ENCODE results near the gene DCAF4.
"Not testable (repeated sequence)": the region's sequence is repeated elsewhere in the genome, so short reads cannot be mapped to it uniquely, and the experiment has no call there.

Gene DCAF4

DNA sequence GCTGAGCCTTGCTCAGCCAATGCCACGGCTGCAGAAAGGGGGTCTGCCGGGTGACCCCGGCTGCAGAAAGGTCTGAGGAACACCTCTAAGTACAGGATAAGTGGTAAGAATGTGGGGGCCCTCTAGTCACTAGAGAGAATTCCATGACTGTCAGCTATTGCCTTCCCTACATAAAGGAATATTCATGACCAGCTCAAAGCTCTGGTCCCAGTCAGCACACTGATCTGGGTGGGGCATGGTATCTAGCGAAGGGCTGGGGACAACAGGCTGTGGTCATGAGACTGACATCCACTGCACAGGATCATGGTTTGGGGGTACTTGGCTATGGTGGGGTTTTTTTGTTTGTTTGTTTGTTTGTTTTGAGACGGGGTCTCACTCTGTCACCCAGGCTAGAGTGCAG, 42.1 kb downstream of the DCAF4 start:
- no peak for DNase-seq (ENCODE audit: low read depth in 2 of 2, low spot score in 1 of 2)

DNA sequence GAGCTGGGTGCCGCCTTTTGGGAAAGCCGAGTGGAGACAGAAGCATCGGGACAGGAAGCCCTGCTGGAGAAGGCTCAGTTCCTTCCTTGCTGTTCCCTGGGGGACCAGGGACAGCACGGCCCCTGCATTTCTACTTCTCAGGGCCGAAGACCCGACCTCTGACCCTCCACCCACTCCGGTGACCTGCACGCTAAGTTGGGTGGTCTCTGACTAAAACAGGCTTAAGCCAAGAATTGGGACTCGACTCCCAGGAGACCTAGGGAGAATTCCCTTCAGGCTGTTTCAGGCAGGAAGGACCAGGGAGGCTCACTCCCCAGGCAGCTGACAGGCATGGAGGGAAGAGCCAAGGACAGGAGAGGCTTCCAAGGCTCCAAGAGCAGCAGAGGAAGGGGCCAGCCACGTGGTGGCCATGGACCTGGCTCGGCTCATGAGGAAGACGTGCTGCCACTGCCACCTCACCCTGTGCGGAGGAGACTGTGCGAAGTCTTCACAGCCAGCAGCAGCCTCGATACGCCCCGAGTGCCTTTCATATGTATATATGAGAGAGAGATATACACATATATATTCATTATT, 43.9 kb downstream of the DCAF4 start:
- DNase-seq (ENCODE audit: low read depth in 2 of 2, low spot score in 1 of 2), result no peak

DNA sequence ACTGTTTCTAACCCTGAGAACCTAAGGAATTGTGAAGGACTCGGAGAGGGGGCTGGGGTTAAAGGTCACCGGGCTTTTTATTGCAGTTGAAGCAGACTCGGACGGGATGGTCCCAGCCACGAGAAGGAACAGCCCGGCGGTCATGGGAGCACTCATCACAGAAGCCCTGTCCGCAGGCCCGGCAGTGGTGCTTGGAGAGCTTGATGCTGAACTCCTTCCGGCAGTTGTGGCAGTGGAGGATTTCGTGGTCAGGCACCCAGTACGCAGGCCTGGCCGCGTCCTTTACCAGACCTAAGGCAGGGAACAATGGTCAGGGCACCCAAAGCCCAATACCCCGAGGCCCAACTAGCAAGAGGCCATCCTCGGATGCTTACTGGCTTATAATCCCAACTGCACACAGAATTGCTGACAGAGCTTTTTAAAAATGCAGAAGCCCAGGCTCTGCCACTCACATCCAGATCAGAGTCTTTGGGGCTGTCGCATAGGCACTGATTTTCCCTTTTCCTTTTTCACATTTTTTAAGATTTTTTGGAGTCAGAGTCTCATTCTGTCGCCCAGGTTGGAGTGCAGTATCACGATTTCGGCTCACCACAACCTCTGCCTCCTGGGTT, 44.7 kb downstream of the DCAF4 start:
- no peak for DNase-seq (ENCODE audit: low read depth in 2 of 2, low spot score in 1 of 2)

DNA sequence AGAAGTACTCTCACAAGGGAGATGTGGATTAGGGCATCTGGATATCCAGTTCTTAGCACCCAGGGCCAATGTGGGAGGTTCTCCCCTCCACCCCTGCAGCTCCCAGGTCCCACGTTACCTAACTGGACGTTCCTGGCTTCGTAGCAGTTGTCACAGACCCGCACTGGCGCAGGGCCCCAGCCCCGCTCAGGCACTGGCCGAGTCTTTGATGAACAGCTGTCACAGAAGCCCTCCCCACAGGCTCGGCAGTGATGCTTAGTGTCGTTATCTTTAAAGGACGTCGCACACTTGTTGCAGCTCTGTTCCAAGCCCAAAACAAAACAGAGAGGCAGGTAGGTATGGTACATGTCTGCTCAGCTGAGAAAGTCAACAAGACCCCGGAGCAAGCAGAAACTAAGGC, 48.4 kb downstream of the DCAF4 start:
- no peak for DNase-seq (ENCODE audit: low read depth in 2 of 2, low spot score in 1 of 2)

DNA sequence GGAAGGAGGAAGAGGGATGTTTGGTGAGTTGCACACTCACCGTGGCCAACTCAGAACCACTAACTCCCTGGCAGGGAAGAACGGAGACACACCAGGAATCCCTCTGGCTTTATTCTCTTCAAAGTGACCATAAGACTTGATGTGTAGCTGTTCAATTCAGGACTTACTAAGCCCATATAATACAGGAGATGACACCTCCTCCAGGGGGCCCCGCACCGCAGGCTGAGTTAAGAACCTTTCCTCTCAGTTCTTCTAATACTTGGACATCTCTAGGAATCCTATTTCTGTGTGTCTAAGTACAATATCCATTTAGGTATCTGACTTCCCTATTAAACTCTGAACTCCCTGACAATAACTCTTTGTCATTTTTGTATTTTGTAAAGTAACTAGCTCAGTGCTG, 49.5 kb downstream of the DCAF4 start:
- no peak for DNase-seq (ENCODE audit: low read depth in 2 of 2, low spot score in 1 of 2)

DNA sequence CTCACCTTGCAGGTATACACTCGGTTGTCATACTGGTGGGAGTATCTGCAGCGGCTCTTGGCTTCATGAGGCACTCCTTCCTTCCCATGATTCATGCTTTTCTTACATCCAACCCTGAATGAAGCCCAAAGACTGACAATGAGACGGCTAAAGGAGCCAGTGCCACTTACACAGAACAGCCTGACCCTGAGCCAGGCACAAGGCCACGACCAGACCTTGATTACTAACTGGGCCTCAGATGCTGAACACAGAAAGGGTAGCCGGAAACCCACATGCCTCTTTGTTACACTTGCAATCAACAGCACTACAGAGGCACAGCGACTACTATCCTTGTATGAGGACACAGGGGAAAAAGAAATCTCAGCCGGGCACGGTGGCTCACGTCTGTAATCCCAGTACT, 52.6 kb downstream of the DCAF4 start:
- no peak for DNase-seq (ENCODE audit: low read depth in 2 of 2, low spot score in 1 of 2)

DNA sequence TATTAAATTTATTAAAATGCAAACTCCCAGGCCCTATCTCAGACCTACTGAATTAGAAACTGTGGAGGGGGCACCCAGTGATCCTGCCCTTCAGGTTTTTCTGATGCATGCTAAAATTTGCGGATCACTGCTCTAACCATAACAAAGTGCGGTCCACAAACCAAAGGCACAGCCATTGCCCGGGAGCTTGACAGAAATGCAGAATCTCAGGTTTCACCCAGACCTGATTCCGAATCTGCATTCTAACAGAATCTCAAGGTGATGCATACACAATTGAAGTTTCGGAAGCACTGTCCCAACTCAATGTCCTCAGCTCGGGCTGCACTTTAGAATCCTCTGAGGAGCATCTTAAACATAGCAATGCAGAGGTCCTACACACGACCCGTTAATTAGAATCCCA, 54.6 kb downstream of the DCAF4 start:
- DNase-seq (ENCODE audit: low read depth in 2 of 2, low spot score in 1 of 2), result no peak

DNA sequence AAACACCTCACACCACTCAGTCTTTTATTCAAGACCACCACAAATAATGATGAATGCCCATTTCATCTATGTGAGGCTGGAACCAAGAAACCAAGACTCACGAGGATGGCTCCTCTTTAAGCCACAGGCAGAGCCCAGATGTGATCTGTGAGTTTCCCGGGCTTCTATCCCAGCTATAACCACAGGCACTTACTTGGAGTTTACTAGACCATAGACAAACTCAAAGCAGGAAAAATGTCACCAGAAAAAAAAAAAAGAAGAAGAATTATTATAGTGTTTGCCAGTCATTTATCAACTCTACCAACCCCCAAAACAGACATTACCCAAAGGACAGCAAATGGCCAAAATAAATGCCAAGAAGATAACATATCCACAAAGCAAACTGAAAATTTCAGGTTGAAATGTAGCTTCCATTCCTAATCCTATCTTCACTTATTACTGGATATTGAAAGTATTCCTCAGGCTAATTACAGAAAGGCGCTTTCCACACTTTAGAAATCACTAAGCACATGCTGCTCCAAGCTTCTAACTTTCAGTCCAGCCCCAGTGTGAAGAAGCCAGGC, 56.0 kb downstream of the DCAF4 start:
- DNase-seq (ENCODE audit: low read depth in 2 of 2, low spot score in 1 of 2), result no peak

DNA sequence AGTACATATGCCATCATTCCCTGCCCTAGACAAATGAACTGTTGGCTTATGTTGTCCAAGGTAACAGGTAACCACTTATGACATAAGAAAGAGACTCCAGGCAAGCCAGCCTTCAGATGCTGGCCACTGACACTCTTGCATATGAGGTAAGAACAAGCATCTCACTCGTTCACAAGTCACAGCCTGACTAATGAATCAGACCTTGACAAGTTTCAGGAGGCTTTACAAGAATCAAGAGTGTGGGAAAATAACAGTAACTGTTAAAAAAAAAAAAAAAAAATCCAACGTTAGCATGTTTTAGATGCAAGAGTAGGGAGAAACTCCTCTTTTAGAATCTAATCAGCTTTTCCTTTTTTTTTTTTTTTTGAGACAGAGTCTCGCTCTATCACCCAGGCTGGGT, 60.0 kb downstream of the DCAF4 start:
- DNase-seq (ENCODE audit: low read depth in 2 of 2, low spot score in 1 of 2), result no peak

DNA sequence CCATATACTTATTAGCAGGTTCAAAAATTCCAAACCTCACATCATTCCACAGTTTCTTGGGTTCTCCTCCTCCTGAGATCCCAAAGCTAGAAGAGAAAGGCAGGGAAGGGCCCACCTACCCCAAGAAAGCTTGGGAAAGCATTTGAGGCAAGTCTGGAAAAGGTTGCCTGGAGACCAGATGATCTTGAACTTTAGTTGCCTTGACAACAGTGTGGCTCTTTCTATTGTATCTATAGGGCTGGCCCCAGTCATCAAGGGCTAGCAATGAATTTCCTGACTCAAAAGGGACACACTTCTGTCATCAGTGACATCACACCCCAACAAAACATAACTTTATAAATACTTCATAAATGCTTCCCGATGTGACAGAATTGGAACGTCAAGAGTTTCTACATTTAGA, 60.6 kb downstream of the DCAF4 start:
- DNase-seq (ENCODE audit: low read depth in 2 of 2, low spot score in 1 of 2), result no peak

DNA sequence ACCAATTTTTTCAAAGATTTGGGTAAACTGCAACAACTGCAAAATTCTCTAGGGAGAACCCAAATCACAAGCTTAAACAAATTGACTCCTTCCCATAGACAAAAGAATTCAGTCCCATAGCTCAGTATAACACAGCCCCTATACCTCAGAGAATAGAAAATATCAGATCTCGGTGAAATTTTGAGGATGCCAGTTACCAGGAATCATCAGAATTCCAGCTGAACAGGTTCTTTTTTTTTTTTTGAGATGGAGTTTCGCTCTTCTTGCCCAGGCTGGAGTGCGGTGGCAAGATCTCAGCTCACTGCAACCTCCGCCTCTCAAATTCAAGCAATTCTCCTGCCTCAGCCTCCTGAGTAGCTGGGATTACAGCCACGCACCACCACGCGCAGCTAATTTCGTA, 63.9 kb downstream of the DCAF4 start:
- DNase-seq (ENCODE audit: low read depth in 2 of 2, low spot score in 1 of 2), result no peak

DNA sequence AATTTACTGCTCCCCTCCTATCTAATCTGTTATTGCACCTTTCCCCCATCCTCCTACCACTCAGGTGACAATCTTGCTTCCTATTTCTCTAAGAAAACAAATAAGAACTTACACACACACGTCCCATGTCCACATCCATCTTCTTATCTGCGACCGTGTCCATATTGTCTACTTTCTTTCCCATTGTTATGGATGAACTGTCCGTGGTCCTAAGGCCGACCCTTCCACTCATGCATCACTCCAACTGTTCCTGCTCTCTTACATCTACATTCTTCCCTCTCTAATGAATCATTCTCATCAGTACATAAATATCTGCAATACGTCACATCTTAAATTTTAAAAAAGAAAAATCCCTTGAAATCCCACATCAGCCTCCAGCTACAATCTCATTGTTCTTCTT, 70.7 kb downstream of the DCAF4 start:
- no peak for DNase-seq (ENCODE audit: low read depth in 2 of 2, low spot score in 1 of 2)

DNA sequence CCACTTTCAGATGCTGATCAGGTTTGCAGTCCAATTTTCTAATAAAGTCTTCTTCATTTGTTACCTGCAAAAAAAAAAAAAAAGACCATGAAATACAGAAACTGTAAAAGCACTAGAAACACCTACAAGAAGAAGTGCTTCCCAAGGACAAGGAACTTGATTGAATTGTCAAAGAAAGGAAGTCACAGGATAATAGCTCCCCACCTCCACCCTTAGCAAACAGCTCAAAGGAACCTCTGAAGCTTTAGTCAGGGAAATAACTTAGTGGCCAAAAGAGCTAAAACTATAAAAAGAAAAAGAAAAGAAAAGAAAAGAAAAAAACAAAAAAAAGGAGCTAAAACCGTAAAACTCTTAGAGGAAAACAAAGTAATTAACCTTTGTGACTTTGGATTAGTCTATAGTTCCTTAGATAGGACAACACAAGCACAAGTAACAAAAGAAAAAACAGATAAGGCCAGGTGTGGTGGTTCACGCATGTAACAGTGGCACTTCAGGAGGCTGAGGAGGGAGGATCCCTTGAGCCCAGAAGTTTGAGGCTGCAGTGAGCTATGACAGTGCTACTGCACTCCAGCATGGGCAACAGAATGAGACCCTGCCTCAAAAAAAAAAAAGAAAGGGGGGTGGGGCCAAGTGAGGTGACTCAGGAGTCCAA, 72.1 kb downstream of the DCAF4 start:
- no peak for DNase-seq (ENCODE audit: low read depth in 2 of 2, low spot score in 1 of 2)

DNA sequence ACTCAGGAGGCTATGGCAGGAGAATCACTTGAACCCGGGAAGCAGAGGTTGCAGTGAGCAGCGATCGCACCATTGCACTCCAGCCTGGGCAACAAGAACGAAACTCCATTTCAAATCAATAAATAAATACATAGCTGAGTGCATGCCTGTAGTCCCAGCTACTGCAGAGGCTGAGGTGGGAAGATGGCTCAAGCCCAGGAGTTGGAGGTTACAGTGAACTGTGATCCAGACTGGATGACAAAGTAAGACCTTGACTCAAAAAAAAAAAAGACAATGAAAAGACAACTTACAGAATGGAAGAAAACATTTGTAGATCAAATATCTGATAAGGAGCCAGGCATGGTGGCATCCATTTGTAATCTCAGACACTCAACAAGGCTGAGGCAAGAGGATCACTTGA, 73.1 kb downstream of the DCAF4 start:
- no peak for DNase-seq (ENCODE audit: low read depth in 2 of 2, low spot score in 1 of 2)

DNA sequence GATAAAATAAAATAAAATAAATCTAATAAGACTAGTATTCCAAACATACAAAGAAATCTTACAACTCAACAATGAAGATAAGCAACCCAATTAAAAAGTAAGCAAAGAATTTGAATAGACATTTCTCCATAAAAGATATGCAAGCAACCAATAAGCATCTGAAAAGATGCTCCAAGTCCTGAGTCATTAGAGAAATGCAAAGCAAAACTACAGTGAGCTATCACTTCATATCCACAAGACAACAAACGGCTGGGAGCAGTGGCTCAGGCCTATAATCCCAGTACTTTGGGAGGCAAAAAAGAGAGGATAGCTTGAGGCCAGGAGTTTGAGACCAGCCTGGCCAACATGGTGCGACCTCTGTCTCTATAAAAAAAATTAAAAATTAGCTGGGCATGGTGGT, 73.8 kb downstream of the DCAF4 start:
- DNase-seq (ENCODE audit: low read depth in 2 of 2, low spot score in 1 of 2), result no peak

DNA sequence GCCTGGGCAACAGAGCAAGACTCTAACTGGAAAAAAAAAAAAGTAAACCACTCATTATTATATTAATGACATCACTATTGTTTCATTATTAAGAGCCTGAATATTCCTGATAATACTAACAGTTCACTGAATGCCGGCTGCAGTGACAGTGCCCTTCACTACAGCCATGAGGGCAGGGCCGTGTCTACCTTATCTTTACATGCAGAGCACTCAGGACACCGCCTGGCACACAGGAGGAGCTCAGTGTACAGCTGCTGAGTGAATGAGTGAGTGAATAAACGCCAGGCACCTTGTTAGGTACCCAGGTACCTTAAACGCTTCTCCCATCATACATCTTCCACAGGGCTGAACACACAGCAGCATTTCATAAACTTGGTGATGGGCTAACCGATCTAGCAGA, 77.4 kb downstream of the DCAF4 start:
- DNase-seq (ENCODE audit: low read depth in 2 of 2, low spot score in 1 of 2), result no peak

DNA sequence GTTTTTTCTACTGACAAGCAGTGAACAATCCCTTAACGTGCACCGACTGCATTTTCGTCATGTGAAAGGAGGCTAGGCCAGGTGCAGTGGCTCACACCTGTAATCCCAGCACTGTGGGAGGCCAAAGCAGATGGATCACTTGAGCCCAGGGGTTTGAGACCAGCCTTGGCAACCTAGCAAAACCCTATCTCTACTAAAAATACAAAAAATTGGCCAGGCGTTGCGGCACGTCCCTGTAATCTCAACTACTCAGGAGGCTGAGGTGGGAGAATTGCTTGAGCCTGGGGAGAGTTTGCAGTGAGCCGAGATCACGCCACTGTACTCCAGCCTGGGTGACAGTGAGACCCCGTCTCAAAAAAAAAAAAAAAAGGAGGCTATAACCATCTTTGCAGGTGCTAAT, 78.4 kb downstream of the DCAF4 start:
- DNase-seq (ENCODE audit: low read depth in 2 of 2, low spot score in 1 of 2), result not testable (repeated sequence)

DNA sequence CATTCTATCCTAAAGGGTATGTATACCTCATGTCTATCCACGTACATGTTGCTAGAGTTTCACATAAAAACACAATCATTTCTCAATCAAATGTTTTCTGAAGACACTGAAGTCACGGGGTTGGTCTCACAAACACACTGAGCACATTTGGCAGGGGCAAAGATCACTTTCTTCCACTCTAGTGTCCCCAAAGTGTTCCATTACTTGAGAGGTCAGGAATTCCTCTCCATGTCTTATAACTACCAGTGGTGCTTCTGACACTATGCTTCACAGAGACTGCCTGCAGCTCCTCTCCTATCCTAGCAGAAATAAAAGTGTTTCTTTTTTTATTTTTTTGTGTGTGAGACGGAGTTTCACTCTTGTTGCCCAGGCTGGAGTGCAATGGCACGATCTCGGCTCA, 81.6 kb downstream of the DCAF4 start:
- DNase-seq (ENCODE audit: low read depth in 2 of 2, low spot score in 1 of 2), result no peak

DNA sequence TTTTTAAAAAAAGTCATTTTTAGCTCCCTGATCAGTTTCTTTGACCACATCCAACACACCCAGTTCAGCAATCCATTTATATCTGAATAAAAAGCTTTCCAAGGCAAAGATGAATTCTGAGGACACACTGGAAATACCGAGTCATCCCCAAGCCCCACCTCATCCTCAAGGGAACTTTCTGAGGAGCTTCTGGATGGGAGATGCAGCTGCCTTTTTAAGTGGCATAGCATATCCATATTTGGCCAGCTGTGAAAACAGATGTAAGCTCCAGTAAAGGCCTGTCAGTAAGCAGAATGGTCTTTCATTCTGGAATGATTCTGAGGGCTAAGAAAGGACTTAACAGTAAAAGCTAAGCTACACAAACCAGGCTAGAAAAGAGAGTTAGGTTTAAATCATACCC, 82.2 kb downstream of the DCAF4 start:
- DNase-seq (ENCODE audit: low read depth in 2 of 2, low spot score in 1 of 2), result no peak
